ENCODE measurements around the gene CD44.

DNA sequence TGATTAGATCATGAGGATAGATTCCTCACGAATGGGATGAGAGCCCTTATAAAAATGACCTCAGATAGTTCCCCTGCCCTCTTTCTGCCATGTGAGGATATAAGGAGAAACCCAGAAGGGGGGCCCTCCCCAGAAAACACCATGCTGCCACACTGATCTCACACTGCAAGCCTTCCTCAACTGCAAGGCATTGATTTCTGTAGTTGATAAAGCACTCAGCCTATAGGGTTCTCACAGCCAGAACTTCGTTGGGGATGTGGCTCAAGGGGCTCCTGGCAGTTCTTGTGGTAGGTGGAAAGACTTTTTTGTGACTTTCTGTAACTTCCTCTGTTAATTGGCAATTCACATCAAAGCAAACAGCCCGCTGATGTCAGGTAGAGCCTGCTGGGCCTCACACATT, 108.9 kb downstream of the CD44 start:
- TF ChIP-seq, protein P1, sequence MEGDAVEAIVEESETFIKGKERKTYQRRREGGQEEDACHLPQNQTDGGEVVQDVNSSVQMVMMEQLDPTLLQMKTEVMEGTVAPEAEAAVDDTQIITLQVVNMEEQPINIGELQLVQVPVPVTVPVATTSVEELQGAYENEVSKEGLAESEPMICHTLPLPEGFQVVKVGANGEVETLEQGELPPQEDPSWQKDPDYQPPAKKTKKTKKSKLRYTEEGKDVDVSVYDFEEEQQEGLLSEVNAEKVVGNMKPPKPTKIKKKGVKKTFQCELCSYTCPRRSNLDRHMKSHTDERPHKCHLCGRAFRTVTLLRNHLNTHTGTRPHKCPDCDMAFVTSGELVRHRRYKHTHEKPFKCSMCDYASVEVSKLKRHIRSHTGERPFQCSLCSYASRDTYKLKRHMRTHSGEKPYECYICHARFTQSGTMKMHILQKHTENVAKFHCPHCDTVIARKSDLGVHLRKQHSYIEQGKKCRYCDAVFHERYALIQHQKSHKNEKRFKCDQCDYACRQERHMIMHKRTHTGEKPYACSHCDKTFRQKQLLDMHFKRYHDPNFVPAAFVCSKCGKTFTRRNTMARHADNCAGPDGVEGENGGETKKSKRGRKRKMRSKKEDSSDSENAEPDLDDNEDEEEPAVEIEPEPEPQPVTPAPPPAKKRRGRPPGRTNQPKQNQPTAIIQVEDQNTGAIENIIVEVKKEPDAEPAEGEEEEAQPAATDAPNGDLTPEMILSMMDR (conservative IDR thresholded peaks at IDR 0.05; ENCODE audit: low read depth, low read length), result no peak
- no peak for TF ChIP-seq EZH2 (IDR thresholded peaks at IDR 0.05; ENCODE audit: borderline replicate concordance, low read depth, low read length, poor library complexity, severe bottlenecking)

Measured in A673 (cell line).